Measurements from ENCODE around the gene FAM83C.
"Not testable (repeated sequence)": the region's sequence is repeated elsewhere in the genome, so short reads cannot be mapped to it uniquely, and the experiment has no call there.

GRCh38 chr20:35262321-35262720 lies 29.9 kb downstream of the FAM83C start:
- TF ChIP-seq, protein P1, sequence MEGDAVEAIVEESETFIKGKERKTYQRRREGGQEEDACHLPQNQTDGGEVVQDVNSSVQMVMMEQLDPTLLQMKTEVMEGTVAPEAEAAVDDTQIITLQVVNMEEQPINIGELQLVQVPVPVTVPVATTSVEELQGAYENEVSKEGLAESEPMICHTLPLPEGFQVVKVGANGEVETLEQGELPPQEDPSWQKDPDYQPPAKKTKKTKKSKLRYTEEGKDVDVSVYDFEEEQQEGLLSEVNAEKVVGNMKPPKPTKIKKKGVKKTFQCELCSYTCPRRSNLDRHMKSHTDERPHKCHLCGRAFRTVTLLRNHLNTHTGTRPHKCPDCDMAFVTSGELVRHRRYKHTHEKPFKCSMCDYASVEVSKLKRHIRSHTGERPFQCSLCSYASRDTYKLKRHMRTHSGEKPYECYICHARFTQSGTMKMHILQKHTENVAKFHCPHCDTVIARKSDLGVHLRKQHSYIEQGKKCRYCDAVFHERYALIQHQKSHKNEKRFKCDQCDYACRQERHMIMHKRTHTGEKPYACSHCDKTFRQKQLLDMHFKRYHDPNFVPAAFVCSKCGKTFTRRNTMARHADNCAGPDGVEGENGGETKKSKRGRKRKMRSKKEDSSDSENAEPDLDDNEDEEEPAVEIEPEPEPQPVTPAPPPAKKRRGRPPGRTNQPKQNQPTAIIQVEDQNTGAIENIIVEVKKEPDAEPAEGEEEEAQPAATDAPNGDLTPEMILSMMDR (IDR thresholded peaks at IDR 0.05 in 2 of 3, conservative IDR thresholded peaks at IDR 0.05 in 1 of 3; ENCODE audit: control insufficient read depth in 2 of 3, extremely low read depth in 1 of 3, insufficient read depth in 1 of 3, low read depth in 3 of 3, low read length in 3 of 3): not testable (repeated sequence)
- not testable (repeated sequence) for TF ChIP-seq ATF7 (IDR thresholded peaks at IDR 0.05; ENCODE audit: low read depth); POLR2A (IDR thresholded peaks at IDR 0.05; ENCODE audit: low read depth, low read length); BCL3 (IDR thresholded peaks at IDR 0.05; ENCODE audit: borderline replicate concordance, insufficient read depth, low read depth, low read length, poor library complexity, severe bottlenecking); ELK1 (IDR thresholded peaks at IDR 0.05; ENCODE audit: low read depth, low read length); CEBPZ (IDR thresholded peaks at IDR 0.05; ENCODE audit: low read depth, low read length); EP300 (IDR thresholded peaks at IDR 0.05; ENCODE audit: borderline replicate concordance in 1 of 2, control insufficient read depth in 1 of 2, low read depth in 2 of 2, low read length in 2 of 2); RAD51 (IDR thresholded peaks at IDR 0.05); TARDBP (IDR thresholded peaks at IDR 0.05; ENCODE audit: borderline replicate concordance)
- TF ChIP-seq, protein P2, sequence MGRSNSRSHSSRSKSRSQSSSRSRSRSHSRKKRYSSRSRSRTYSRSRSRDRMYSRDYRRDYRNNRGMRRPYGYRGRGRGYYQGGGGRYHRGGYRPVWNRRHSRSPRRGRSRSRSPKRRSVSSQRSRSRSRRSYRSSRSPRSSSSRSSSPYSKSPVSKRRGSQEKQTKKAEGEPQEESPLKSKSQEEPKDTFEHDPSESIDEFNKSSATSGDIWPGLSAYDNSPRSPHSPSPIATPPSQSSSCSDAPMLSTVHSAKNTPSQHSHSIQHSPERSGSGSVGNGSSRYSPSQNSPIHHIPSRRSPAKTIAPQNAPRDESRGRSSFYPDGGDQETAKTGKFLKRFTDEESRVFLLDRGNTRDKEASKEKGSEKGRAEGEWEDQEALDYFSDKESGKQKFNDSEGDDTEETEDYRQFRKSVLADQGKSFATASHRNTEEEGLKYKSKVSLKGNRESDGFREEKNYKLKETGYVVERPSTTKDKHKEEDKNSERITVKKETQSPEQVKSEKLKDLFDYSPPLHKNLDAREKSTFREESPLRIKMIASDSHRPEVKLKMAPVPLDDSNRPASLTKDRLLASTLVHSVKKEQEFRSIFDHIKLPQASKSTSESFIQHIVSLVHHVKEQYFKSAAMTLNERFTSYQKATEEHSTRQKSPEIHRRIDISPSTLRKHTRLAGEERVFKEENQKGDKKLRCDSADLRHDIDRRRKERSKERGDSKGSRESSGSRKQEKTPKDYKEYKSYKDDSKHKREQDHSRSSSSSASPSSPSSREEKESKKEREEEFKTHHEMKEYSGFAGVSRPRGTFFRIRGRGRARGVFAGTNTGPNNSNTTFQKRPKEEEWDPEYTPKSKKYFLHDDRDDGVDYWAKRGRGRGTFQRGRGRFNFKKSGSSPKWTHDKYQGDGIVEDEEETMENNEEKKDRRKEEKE (IDR thresholded peaks at IDR 0.05): not testable (repeated sequence)
